Bronchial smooth muscle cell (primary cell): ENCODE results near the gene IKBKG. TPM values are rescaled to one million over a fixed set of nuclear protein-coding genes. Genes with fewer than 3 reads are reported as not detected.

Source experiments
- total RNA-seq: library from RNA; depleted of rRNA; stranded (reverse); fragments of >200 nt; gene quantifications from 2 replicates; pipeline ENCODE4 v1.2.1, GENCODE V29; 2014

Gene IKBKG
- total RNA-seq: 16.8 and 18.0 TPM in 2 replicates

GRCh38 chrX:154547245-154548027, at the start of gene IKBKG:
Gene IKBKG (plus strand): TSS chrX:154547620. CDS start chrX:154552003, 4,383 bp downstream.

GRCh38 chrX:154515966-154516655, 31.3 kb upstream of the IKBKG start, which contains the start of gene FAM3A:
Gene FAM3A (minus strand): TSS chrX:154516232. CDS start chrX:154515772, 460 bp downstream.

GRCh38 chrX:154546354-154547244, 821 bp upstream of the IKBKG start, which contains the start of gene G6PD:
Gene G6PD (minus strand): TSS chrX:154546846. CDS start chrX:154546155, 691 bp downstream.

GRCh38 chrX:154584585-154585183, 37.3 kb downstream of the IKBKG start, which contains the start of gene CTAG1A:
Gene CTAG1A (plus strand): TSS chrX:154585133. CDS start chrX:154585207, 74 bp downstream.

Other genes starting within 250 kb of the IKBKG start
- gene FLNA, start 173.0 kb upstream of the IKBKG start, total RNA-seq: 1,283 and 1,391 TPM in 2 replicates
- gene EMD, start 168.3 kb upstream of the IKBKG start, total RNA-seq: 17.9 and 20.0 TPM in 2 replicates
- gene RPL10, start 149.2 kb upstream of the IKBKG start, total RNA-seq: 1,700 and 2,148 TPM in 2 replicates
- gene DNASE1L1, start 138.4 kb upstream of the IKBKG start, total RNA-seq: 48.6 and 76.1 TPM in 2 replicates
- gene TAFAZZIN, start 136.1 kb upstream of the IKBKG start, total RNA-seq: 12.3 and 18.9 TPM in 2 replicates
- gene ATP6AP1, start 118.9 kb upstream of the IKBKG start, total RNA-seq: 44.9 and 46.7 TPM in 2 replicates
- 86.7 and 124 TPM in 2 replicates for gene GDI1, start 110.5 kb upstream of the IKBKG start, total RNA-seq
- gene FAM50A, start 103.5 kb upstream of the IKBKG start, total RNA-seq: 118 and 128 TPM in 2 replicates
- gene PLXNA3, start 89.3 kb upstream of the IKBKG start, total RNA-seq: 9.1 and 16.4 TPM in 2 replicates
- 18.7 and 23.3 TPM in 2 replicates for gene LAGE3, start 68.3 kb upstream of the IKBKG start, total RNA-seq
- gene UBL4A, start 61.0 kb upstream of the IKBKG start, total RNA-seq: 31.4 and 32.2 TPM in 2 replicates
- 9.5 and 11.3 TPM in 2 replicates for gene SLC10A3, start 57.0 kb upstream of the IKBKG start, total RNA-seq
- gene FAM3A, start 31.4 kb upstream of the IKBKG start, total RNA-seq: 24.6 and 34.3 TPM in 2 replicates
- gene G6PD, start 774 bp upstream of the IKBKG start, total RNA-seq: 103 and 153 TPM in 2 replicates
- gene CTAG1A, start 37.5 kb downstream of the IKBKG start, total RNA-seq: not detected in 2 replicates
- gene CTAG1B, start 71.7 kb downstream of the IKBKG start, total RNA-seq: not detected in 2 replicates
- gene CTAG2, start 106.0 kb downstream of the IKBKG start, total RNA-seq: not detected in 2 replicates
- gene GAB3, start 203.5 kb downstream of the IKBKG start, total RNA-seq: 2.0 and 3.0 TPM in 2 replicates
- 29.2 and 36.2 TPM in 2 replicates for gene DKC1, start 215.2 kb downstream of the IKBKG start, total RNA-seq